HFF-Myc (cell line): ENCODE data around the gene XRCC6.

ENCODE experiments used
- DNase-seq: peaks from one replicate; pipeline ENCODE4 v3.0.0-alpha.2; 2011; ENCODE audit warnings: low read depth; ENCODE audit errors: extremely low read depth
- H3K4me3 ChIP-seq: replicated peaks from 2 replicates; pipeline ENCODE4 v1.5.1; 2011; ENCODE audit warnings: low read depth, mild to moderate bottlenecking, control low read depth, low read length
- TF ChIP-seq, protein P1 (sequence below): IDR thresholded peaks from 2 replicates; pipeline ENCODE4 v1.5.1; 2012; ENCODE audit warnings: mild to moderate bottlenecking, low read depth, low read length, control low read depth; ENCODE audit errors: missing control alignments

XRCC6 gene

DNA sequence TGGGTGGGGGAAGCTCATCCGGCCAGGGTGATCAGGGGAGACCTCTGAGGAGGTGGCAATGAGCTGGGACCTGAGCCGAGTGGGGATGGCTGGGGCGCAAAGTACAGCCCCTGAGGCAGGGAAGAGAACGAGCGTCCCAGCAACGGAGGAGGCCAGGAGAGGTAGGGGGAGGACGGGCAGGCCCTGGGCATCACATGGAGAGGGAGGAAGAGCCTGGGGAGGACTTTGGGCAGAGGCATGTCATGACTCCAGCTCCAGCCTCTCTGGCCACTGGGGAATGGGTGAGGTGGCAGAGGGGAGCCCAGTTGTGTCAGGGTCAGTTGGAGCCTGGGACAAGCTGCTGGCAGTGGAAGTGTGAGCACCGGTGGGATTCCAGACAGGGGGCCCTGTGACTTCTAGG, 43.0 kb upstream of the XRCC6 start:
- H3K4me3 ChIP-seq = no peak overlapping the region
- TF ChIP-seq, protein P1, sequence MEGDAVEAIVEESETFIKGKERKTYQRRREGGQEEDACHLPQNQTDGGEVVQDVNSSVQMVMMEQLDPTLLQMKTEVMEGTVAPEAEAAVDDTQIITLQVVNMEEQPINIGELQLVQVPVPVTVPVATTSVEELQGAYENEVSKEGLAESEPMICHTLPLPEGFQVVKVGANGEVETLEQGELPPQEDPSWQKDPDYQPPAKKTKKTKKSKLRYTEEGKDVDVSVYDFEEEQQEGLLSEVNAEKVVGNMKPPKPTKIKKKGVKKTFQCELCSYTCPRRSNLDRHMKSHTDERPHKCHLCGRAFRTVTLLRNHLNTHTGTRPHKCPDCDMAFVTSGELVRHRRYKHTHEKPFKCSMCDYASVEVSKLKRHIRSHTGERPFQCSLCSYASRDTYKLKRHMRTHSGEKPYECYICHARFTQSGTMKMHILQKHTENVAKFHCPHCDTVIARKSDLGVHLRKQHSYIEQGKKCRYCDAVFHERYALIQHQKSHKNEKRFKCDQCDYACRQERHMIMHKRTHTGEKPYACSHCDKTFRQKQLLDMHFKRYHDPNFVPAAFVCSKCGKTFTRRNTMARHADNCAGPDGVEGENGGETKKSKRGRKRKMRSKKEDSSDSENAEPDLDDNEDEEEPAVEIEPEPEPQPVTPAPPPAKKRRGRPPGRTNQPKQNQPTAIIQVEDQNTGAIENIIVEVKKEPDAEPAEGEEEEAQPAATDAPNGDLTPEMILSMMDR = no peak
- no peak for DNase-seq

- H3K4me3 ChIP-seq = no peak overlapping the region
- no peak for DNase-seq
- TF ChIP-seq, protein P1 = no peak
These were observed 42.3 kb upstream of the XRCC6 start for GRCh38 chr22:41578818-41579217.

DNA sequence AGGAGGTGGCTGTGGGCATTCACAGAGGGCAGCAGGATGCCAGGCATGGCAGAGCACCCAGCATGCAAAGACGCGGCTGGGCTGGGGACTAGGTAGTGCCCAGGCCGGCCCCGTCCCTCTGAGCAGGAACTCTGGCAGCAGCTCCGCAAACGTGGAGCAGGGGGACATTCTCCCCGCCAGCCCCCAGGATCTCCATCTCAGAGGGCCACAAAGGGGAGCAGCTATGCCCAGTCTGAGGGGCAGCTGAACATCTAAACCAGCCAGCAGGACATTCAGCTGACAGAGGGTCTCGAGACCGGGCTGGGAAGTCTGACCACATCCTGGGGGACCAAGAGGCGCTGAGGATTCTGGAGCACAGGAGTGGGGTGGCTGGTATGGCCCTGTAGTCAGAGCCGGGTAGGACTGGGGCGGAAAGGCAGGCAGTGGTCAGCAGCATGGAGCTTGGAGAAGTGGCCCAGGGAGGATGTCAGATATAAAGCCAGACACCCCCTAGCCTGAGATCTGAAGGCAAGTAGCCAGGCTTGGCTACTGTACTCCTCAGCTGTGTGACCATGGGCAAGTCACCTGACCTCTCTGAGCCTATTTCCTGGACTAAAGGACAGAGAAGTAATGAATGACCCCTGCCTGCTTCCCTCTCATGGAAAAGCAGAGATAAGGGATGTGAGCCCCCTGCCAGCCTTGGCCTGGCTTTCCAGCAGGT, 41.6 kb upstream of the XRCC6 start:
- TF ChIP-seq, protein P1 = no peak
- no peak for DNase-seq
- no peak overlapping the region for H3K4me3 ChIP-seq

DNA sequence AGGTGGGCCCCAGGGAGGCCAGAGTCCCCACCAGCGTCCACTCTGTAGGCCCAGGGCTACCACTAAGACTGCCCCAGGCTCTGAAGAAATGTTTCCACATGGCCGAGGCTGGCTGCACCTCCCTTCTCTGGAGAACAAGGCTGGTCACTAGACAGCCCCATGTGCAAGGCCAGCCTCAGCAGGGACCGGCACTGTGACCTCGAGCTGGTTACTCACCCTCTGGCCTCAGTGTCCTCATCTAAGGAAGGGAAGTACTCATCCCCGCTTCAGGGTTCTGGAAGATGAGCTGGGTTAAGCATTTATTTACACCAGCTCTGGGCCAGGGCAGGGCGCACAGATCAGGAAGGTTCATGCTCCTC, 41.1 kb upstream of the XRCC6 start:
- H3K4me3 ChIP-seq = no peak overlapping the region
- no peak for DNase-seq
- TF ChIP-seq, protein P1 = no peak

DNA sequence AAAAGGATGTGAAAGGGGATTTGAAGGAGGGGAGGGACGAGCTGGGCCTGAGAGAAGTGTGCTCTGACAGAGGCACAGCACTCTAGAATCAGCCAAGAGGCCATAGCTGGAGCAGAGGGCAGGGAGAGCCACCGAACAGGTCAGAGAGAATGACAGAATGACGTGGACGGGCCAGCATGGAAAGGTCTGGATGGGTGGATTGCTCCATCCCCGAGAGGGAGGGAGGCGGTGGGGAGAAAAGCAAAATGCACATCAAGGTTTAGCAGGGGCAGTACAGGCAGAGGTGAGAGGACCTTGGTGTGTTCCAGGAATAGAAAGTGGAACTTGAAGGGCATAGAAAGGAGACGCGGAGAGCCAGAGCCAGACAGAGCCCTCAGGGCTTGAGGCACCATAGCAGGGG, 38.4 kb upstream of the XRCC6 start:
- no peak overlapping the region for H3K4me3 ChIP-seq
- TF ChIP-seq, protein P1 = no peak
- no peak for DNase-seq

GRCh38 chr22:41584881-41585280, 36.2 kb upstream of the XRCC6 start:
- H3K4me3 ChIP-seq = no peak overlapping the region
- TF ChIP-seq, protein P1 = no peak
- DNase-seq = no peak

DNA sequence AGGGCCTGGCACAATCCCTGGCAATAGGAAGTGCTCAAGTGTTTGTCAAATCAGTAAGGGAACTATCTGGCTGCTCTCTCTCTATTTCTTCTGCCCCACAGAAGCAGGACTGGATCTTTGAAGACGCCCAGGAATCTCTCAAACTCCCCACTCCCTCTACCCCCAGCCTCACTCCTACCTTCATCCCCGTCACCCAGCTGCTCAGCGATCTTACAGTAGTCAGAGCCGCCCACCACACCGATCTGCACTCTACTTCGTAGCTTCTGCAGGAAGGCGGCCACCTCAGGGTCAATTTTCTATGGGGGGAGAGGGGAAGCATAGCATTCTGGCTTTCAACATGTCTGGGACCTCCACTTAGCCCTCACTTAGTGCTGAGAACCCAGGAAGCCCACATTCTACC, 35.2 kb upstream of the XRCC6 start:
- no peak for DNase-seq
- no peak overlapping the region for H3K4me3 ChIP-seq
- TF ChIP-seq, protein P1 = no peak
